ENCODE results near the gene KIAA0319L.

The KIAA0319L gene

GRCh38 chr1:35544976-35545375 is 12.2 kb downstream of the KIAA0319L start:
- Histone ChIP-seq H3K27me3 (ENCODE audit: control insufficient read depth, insufficient read depth, low read length) (no peaks in the 10 kb centered on the region), H3K4me1 (ENCODE audit: control insufficient read depth, insufficient read depth, low read length) (peaks cover 9% of the 10 kb centered on the region), H3K36me3 (ENCODE audit: insufficient read depth, low read length) (peaks cover 5% of the 10 kb centered on the region), H3K9ac (ENCODE audit: low read depth, low read length) (no peak overlapping the region), H3K9me3 (replicated peaks; ENCODE audit: low read length) (no peaks in the 10 kb centered on the region), H3K4me2 (ENCODE audit: low read length) (no peak overlapping the region), H3K4me3 (ENCODE audit: low read length) (no peak overlapping the region)

GRCh38 chr1:35539824-35540261 is 17.4 kb downstream of the KIAA0319L start:
- Histone ChIP-seq H3K9me3 (replicated peaks; ENCODE audit: low read length) (no peaks in the 10 kb centered on the region), H3K27me3 (ENCODE audit: control insufficient read depth, insufficient read depth, low read length) (no peaks in the 10 kb centered on the region), H3K36me3 (ENCODE audit: insufficient read depth, low read length) (peaks cover 3% of the 10 kb centered on the region), H3K4me2 (ENCODE audit: low read length) (peak overlapping the region; percentile 38), H3K4me1 (ENCODE audit: control insufficient read depth, insufficient read depth, low read length) (peaks cover 24% of the 10 kb centered on the region), H3K4me3 (ENCODE audit: low read length) (no peak overlapping the region), H3K9ac (ENCODE audit: low read depth, low read length) (no peak overlapping the region)

GRCh38 chr1:35539073-35539823 is 18.0 kb downstream of the KIAA0319L start:
- H3K4me3 ChIP-seq (ENCODE audit: low read length): no peak overlapping the region
- no peaks in the 10 kb centered on the region for H3K9me3 ChIP-seq (replicated peaks; ENCODE audit: low read length)
- no peak overlapping the region for H3K9ac ChIP-seq (ENCODE audit: low read depth, low read length)
- H3K36me3 ChIP-seq (ENCODE audit: insufficient read depth, low read length): peaks cover 3% of the 10 kb centered on the region
- H3K4me2 ChIP-seq (ENCODE audit: low read length): peak overlapping the region; percentile 38
- H3K4me1 ChIP-seq (ENCODE audit: control insufficient read depth, insufficient read depth, low read length): peaks cover 24% of the 10 kb centered on the region
- H3K27me3 ChIP-seq (ENCODE audit: control insufficient read depth, insufficient read depth, low read length): no peaks in the 10 kb centered on the region

- Histone ChIP-seq H3K4me1 (ENCODE audit: control insufficient read depth, insufficient read depth, low read length) (peaks cover 24% of the 10 kb centered on the region), H3K36me3 (ENCODE audit: insufficient read depth, low read length) (peaks cover 3% of the 10 kb centered on the region), H3K27me3 (ENCODE audit: control insufficient read depth, insufficient read depth, low read length) (no peaks in the 10 kb centered on the region)
Measured at GRCh38 chr1:35537806-35538205, 19.4 kb downstream of the KIAA0319L start.

GRCh38 chr1:35536556-35537162 is 20.5 kb downstream of the KIAA0319L start:
- Histone ChIP-seq H3K36me3 (ENCODE audit: insufficient read depth, low read length) (peaks cover 3% of the 10 kb centered on the region), H3K4me3 (ENCODE audit: low read length) (no peak overlapping the region), H3K4me1 (ENCODE audit: control insufficient read depth, insufficient read depth, low read length) (peaks cover 24% of the 10 kb centered on the region), H3K4me2 (ENCODE audit: low read length) (no peak overlapping the region), H3K9ac (ENCODE audit: low read depth, low read length) (no peak overlapping the region), H3K9me3 (replicated peaks; ENCODE audit: low read length) (no peaks in the 10 kb centered on the region), H3K27me3 (ENCODE audit: control insufficient read depth, insufficient read depth, low read length) (no peaks in the 10 kb centered on the region)

More at GRCh38 chr1:35537806-35538205, 19.4 kb downstream of the KIAA0319L start:
- no peaks in the 10 kb centered on the region for H3K9me3 ChIP-seq (replicated peaks; ENCODE audit: low read length)
- H3K9ac ChIP-seq (ENCODE audit: low read depth, low read length): no peak overlapping the region
- no peak overlapping the region for H3K4me2 ChIP-seq (ENCODE audit: low read length)
- no peak overlapping the region for H3K4me3 ChIP-seq (ENCODE audit: low read length)

GRCh38 chr1:35535243-35535642 is 22.0 kb downstream of the KIAA0319L start:
- no peaks in the 10 kb centered on the region for H3K27me3 ChIP-seq (ENCODE audit: control insufficient read depth, insufficient read depth, low read length)
- no peak overlapping the region for H3K4me3 ChIP-seq (ENCODE audit: low read length)
- H3K4me1 ChIP-seq (ENCODE audit: control insufficient read depth, insufficient read depth, low read length): peaks cover 17% of the 10 kb centered on the region
- no peaks in the 10 kb centered on the region for H3K9me3 ChIP-seq (replicated peaks; ENCODE audit: low read length)
- H3K9ac ChIP-seq (ENCODE audit: low read depth, low read length): no peak overlapping the region
- H3K36me3 ChIP-seq (ENCODE audit: insufficient read depth, low read length): peaks cover 15% of the 10 kb centered on the region
- no peak overlapping the region for H3K4me2 ChIP-seq (ENCODE audit: low read length)

- H3K4me2 ChIP-seq (ENCODE audit: low read length): no peak overlapping the region
- H3K36me3 ChIP-seq (ENCODE audit: insufficient read depth, low read length): peaks cover 16% of the 10 kb centered on the region
- H3K9me3 ChIP-seq (replicated peaks; ENCODE audit: low read length): no peaks in the 10 kb centered on the region
- H3K27me3 ChIP-seq (ENCODE audit: control insufficient read depth, insufficient read depth, low read length): no peaks in the 10 kb centered on the region
- H3K4me3 ChIP-seq (ENCODE audit: low read length): no peak overlapping the region
- no peak overlapping the region for H3K9ac ChIP-seq (ENCODE audit: low read depth, low read length)
- H3K4me1 ChIP-seq (ENCODE audit: control insufficient read depth, insufficient read depth, low read length): peaks cover under 1% of the 10 kb centered on the region
Measured at GRCh38 chr1:35533586-35533985, 23.6 kb downstream of the KIAA0319L start.

GRCh38 chr1:35532497-35533223 is 24.5 kb downstream of the KIAA0319L start:
- Histone ChIP-seq H3K9me3 (replicated peaks; ENCODE audit: low read length) (no peaks in the 10 kb centered on the region), H3K4me1 (ENCODE audit: control insufficient read depth, insufficient read depth, low read length) (no peaks in the 10 kb centered on the region), H3K36me3 (ENCODE audit: insufficient read depth, low read length) (peaks cover 16% of the 10 kb centered on the region), H3K27me3 (ENCODE audit: control insufficient read depth, insufficient read depth, low read length) (no peaks in the 10 kb centered on the region), H3K4me3 (ENCODE audit: low read length) (no peak overlapping the region), H3K4me2 (ENCODE audit: low read length) (no peak overlapping the region), H3K9ac (ENCODE audit: low read depth, low read length) (no peak overlapping the region)

GRCh38 chr1:35531368-35531767 is 25.8 kb downstream of the KIAA0319L start:
- Histone ChIP-seq H3K9ac (ENCODE audit: low read depth, low read length) (no peak overlapping the region), H3K4me2 (ENCODE audit: low read length) (no peak overlapping the region), H3K27me3 (ENCODE audit: control insufficient read depth, insufficient read depth, low read length) (no peaks in the 10 kb centered on the region), H3K4me3 (ENCODE audit: low read length) (no peak overlapping the region), H3K9me3 (replicated peaks; ENCODE audit: low read length) (no peaks in the 10 kb centered on the region), H3K36me3 (ENCODE audit: insufficient read depth, low read length) (peaks cover 13% of the 10 kb centered on the region), H3K4me1 (ENCODE audit: control insufficient read depth, insufficient read depth, low read length) (no peaks in the 10 kb centered on the region)

GRCh38 chr1:35530946-35531345 is 26.3 kb downstream of the KIAA0319L start:
- no peak overlapping the region for H3K4me3 ChIP-seq (ENCODE audit: low read length)
- H3K9me3 ChIP-seq (replicated peaks; ENCODE audit: low read length): no peaks in the 10 kb centered on the region
- no peak overlapping the region for H3K9ac ChIP-seq (ENCODE audit: low read depth, low read length)
- no peaks in the 10 kb centered on the region for H3K4me1 ChIP-seq (ENCODE audit: control insufficient read depth, insufficient read depth, low read length)
- H3K4me2 ChIP-seq (ENCODE audit: low read length): no peak overlapping the region
- H3K27me3 ChIP-seq (ENCODE audit: control insufficient read depth, insufficient read depth, low read length): no peaks in the 10 kb centered on the region
- peaks cover 12% of the 10 kb centered on the region for H3K36me3 ChIP-seq (ENCODE audit: insufficient read depth, low read length)

GRCh38 chr1:35530168-35530567 is 27.0 kb downstream of the KIAA0319L start:
- H3K4me2 ChIP-seq (ENCODE audit: low read length): no peak overlapping the region

More at GRCh38 chr1:35530168-35530567, 27.0 kb downstream of the KIAA0319L start:
- Histone ChIP-seq H3K27me3 (ENCODE audit: control insufficient read depth, insufficient read depth, low read length) (no peaks in the 10 kb centered on the region), H3K9ac (ENCODE audit: low read depth, low read length) (no peak overlapping the region), H3K4me3 (ENCODE audit: low read length) (no peak overlapping the region), H3K4me1 (ENCODE audit: control insufficient read depth, insufficient read depth, low read length) (no peaks in the 10 kb centered on the region), H3K36me3 (ENCODE audit: insufficient read depth, low read length) (peaks cover 12% of the 10 kb centered on the region), H3K9me3 (replicated peaks; ENCODE audit: low read length) (no peaks in the 10 kb centered on the region)
